ENCODE data around the gene MAP2.

The MAP2 gene

GRCh38 chr2:209556354-209556961 is 132.6 kb downstream of the MAP2 start:
- intact Hi-C loops (cut with micrococcal nuclease), result loop anchor here (2.0 to 5.0 kb wide), 2 partner anchors 129 to 222 kb away; no protein-coding TSS in a partner anchor
- H3K9me3 Mint-ChIP-seq, result no peaks in the 10 kb centered on the region
- no peak overlapping the region for H3K4me3 Mint-ChIP-seq
- H3K36me3 Mint-ChIP-seq (ENCODE audit: low read depth), result no peaks in the 10 kb centered on the region
- no peak overlapping the region for H3K27ac Mint-ChIP-seq
- H3K4me1 Mint-ChIP-seq (ENCODE audit: low read depth), result no peaks in the 10 kb centered on the region
- H3K27me3 Mint-ChIP-seq, result peaks cover 2% of the 10 kb centered on the region

DNA sequence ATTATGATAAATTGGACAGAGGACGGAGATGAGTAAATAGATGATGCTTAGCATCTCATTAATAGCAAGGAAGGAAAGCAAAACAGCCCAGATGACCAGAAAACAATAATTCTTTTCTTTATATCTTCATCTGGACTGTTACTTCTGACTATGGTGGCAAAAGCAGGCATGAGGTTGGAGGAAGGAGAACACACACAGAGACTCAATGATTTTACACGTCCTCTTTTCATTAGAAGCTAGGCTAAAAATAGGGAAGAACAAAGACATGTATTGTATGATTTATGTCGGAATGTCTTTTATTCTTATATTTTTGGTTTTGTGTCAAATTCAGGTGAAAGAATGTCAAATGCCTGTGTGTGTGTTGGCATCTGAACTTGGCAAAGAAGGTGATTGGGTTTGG is 137.1 kb downstream of the MAP2 start:
- no peaks in the 10 kb centered on the region for H3K27me3 Mint-ChIP-seq
- H3K4me3 Mint-ChIP-seq, result no peak overlapping the region
- H3K36me3 Mint-ChIP-seq (ENCODE audit: low read depth), result no peaks in the 10 kb centered on the region
- H3K27ac Mint-ChIP-seq, result no peak overlapping the region
- H3K9me3 Mint-ChIP-seq, result no peaks in the 10 kb centered on the region
- H3K4me1 Mint-ChIP-seq (ENCODE audit: low read depth), result no peaks in the 10 kb centered on the region
- intact Hi-C loops (cut with micrococcal nuclease), result no loop called here

GRCh38 chr2:209563453-209563852 is 139.6 kb downstream of the MAP2 start:
- Mint-ChIP-seq H3K27ac (no peak overlapping the region), H3K27me3 (no peaks in the 10 kb centered on the region), H3K36me3 (ENCODE audit: low read depth) (no peaks in the 10 kb centered on the region), H3K4me1 (ENCODE audit: low read depth) (no peaks in the 10 kb centered on the region), H3K4me3 (no peak overlapping the region), H3K9me3 (no peaks in the 10 kb centered on the region)
- intact Hi-C loops (cut with micrococcal nuclease), result no loop called here

DNA sequence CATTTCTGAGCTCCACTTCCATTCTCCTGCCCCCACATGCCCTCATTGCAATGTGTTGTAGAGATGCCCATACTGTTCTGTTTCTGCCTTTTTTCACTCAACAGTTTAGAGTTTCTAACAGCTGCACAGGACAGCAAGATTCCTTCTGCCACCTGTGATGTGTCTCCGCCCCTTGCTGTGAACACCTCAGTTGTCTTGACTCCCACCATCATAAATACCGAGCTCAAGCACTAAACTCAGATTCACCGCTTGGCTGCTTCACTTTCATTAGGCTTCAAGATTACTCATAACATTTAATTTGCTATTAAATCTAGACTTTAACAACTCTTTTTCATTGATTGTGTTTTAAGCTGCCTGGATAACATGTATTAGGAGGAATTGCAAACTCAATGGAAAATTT is 141.0 kb downstream of the MAP2 start:
- Mint-ChIP-seq H3K9me3 (no peaks in the 10 kb centered on the region), H3K27ac (no peak overlapping the region), H3K4me3 (no peak overlapping the region)

GRCh38 chr2:209565896-209566582 is 142.2 kb downstream of the MAP2 start:
- intact Hi-C loops (cut with micrococcal nuclease), result no loop called here
- H3K9me3 Mint-ChIP-seq, result no peaks in the 10 kb centered on the region
- no peak overlapping the region for H3K27ac Mint-ChIP-seq
- H3K36me3 Mint-ChIP-seq (ENCODE audit: low read depth), result no peaks in the 10 kb centered on the region
- H3K4me1 Mint-ChIP-seq (ENCODE audit: low read depth), result no peaks in the 10 kb centered on the region
- H3K27me3 Mint-ChIP-seq, result peaks cover 2% of the 10 kb centered on the region
- no peak overlapping the region for H3K4me3 Mint-ChIP-seq

More for the DNA sequence above, 141.0 kb downstream of the MAP2 start:
- Mint-ChIP-seq H3K36me3 (ENCODE audit: low read depth) (no peaks in the 10 kb centered on the region), H3K4me1 (ENCODE audit: low read depth) (no peaks in the 10 kb centered on the region), H3K27me3 (no peaks in the 10 kb centered on the region)
- intact Hi-C loops (cut with micrococcal nuclease), result no loop called here

GRCh38 chr2:209570194-209570593 is 146.3 kb downstream of the MAP2 start:
- Mint-ChIP-seq H3K4me1 (ENCODE audit: low read depth) (no peaks in the 10 kb centered on the region), H3K27me3 (peaks cover 2% of the 10 kb centered on the region), H3K9me3 (no peaks in the 10 kb centered on the region), H3K36me3 (ENCODE audit: low read depth) (no peaks in the 10 kb centered on the region), H3K27ac (no peak overlapping the region), H3K4me3 (no peak overlapping the region)
- intact Hi-C loops (cut with micrococcal nuclease), result loop anchor here (10.0 kb wide), 1 partner anchor 1175 kb away; no protein-coding TSS in a partner anchor

- H3K9me3 Mint-ChIP-seq, result no peaks in the 10 kb centered on the region
- H3K27me3 Mint-ChIP-seq, result peaks cover 2% of the 10 kb centered on the region
- intact Hi-C loops (cut with micrococcal nuclease), result loop anchor here (10.0 kb wide), 1 partner anchor 1180 kb away; no protein-coding TSS in a partner anchor
- peaks cover 3% of the 10 kb centered on the region for H3K4me1 Mint-ChIP-seq (ENCODE audit: low read depth)
- no peak overlapping the region for H3K4me3 Mint-ChIP-seq
- H3K27ac Mint-ChIP-seq, result no peak overlapping the region
- H3K36me3 Mint-ChIP-seq (ENCODE audit: low read depth), result no peaks in the 10 kb centered on the region
Observed at GRCh38 chr2:209574515-209574914, 150.7 kb downstream of the MAP2 start.

- H3K4me3 Mint-ChIP-seq, result no peak overlapping the region
- H3K9me3 Mint-ChIP-seq, result no peaks in the 10 kb centered on the region
- peaks cover 2% of the 10 kb centered on the region for H3K27me3 Mint-ChIP-seq
- intact Hi-C loops (cut with micrococcal nuclease), result loop anchor here (1.0 to 10.0 kb wide), 3 partner anchors 150 to 1183 kb away; no protein-coding TSS in a partner anchor
- H3K4me1 Mint-ChIP-seq (ENCODE audit: low read depth), result peaks cover 5% of the 10 kb centered on the region
- no peak overlapping the region for H3K27ac Mint-ChIP-seq
- no peaks in the 10 kb centered on the region for H3K36me3 Mint-ChIP-seq (ENCODE audit: low read depth)
Observed at GRCh38 chr2:209577376-209578357, 153.8 kb downstream of the MAP2 start.

- peaks cover 5% of the 10 kb centered on the region for H3K4me1 Mint-ChIP-seq (ENCODE audit: low read depth)
- H3K27ac Mint-ChIP-seq, result no peak overlapping the region
- intact Hi-C loops (cut with micrococcal nuclease), result loop anchor here (5.0 to 10.0 kb wide), 2 partner anchors 151 to 1184 kb away; no protein-coding TSS in a partner anchor
- no peaks in the 10 kb centered on the region for H3K9me3 Mint-ChIP-seq
- no peaks in the 10 kb centered on the region for H3K36me3 Mint-ChIP-seq (ENCODE audit: low read depth)
- H3K27me3 Mint-ChIP-seq, result peaks cover 2% of the 10 kb centered on the region
- H3K4me3 Mint-ChIP-seq, result no peak overlapping the region
Observed at GRCh38 chr2:209578394-209579001, 154.7 kb downstream of the MAP2 start.

DNA sequence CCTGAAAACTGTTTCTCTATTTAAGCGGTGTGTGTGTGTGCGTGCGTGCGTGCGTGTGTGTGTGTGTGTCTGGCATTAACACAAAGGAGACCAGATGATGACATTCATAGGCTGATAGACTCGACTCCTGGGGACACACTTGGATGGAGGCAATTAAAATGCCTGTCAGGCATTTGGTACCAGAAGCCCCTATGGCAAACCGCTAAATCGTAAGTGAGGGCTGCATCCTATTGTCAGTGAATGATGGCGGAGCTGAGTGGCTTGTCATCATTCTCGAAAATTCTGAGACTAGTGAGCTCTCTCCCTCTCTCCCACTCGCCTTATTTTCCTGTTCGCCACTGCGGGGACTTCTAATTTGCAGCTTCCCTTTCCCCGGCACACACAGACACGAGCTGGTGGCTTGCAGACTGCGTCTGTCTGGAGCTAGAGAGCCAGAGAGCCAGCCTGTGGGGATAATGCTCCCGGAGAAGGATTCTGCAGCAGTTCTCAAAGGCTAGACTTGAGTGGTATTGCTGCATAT is 155.4 kb downstream of the MAP2 start:
- Mint-ChIP-seq H3K27ac (no peak overlapping the region), H3K36me3 (ENCODE audit: low read depth) (no peaks in the 10 kb centered on the region), H3K4me1 (ENCODE audit: low read depth) (peaks cover 5% of the 10 kb centered on the region), H3K9me3 (no peaks in the 10 kb centered on the region), H3K27me3 (peaks cover 2% of the 10 kb centered on the region), H3K4me3 (peak overlapping the region; percentile 27)
- intact Hi-C loops (cut with micrococcal nuclease), result loop anchor here (5.0 to 10.0 kb wide), 2 partner anchors 152 to 1184 kb away; no protein-coding TSS in a partner anchor

- H3K27me3 Mint-ChIP-seq, result peaks cover 7% of the 10 kb centered on the region
- H3K4me3 Mint-ChIP-seq, result no peak overlapping the region
- H3K36me3 Mint-ChIP-seq (ENCODE audit: low read depth), result no peaks in the 10 kb centered on the region
- no peaks in the 10 kb centered on the region for H3K9me3 Mint-ChIP-seq
- intact Hi-C loops (cut with micrococcal nuclease), result loop anchor here (10.0 kb wide), 1 partner anchor 614 kb away; no protein-coding TSS in a partner anchor
- peaks cover 5% of the 10 kb centered on the region for H3K4me1 Mint-ChIP-seq (ENCODE audit: low read depth)
- H3K27ac Mint-ChIP-seq, result no peak overlapping the region
Observed at GRCh38 chr2:209581040-209581439, 157.2 kb downstream of the MAP2 start.

GRCh38 chr2:209582281-209582680 is 158.4 kb downstream of the MAP2 start:
- H3K9me3 Mint-ChIP-seq, result no peaks in the 10 kb centered on the region
- no peak overlapping the region for H3K4me3 Mint-ChIP-seq
- intact Hi-C loops (cut with micrococcal nuclease), result loop anchor here (10.0 kb wide), 1 partner anchor 613 kb away; no protein-coding TSS in a partner anchor
- H3K27me3 Mint-ChIP-seq, result peaks cover 7% of the 10 kb centered on the region
- no peaks in the 10 kb centered on the region for H3K36me3 Mint-ChIP-seq (ENCODE audit: low read depth)
- H3K4me1 Mint-ChIP-seq (ENCODE audit: low read depth), result peaks cover 5% of the 10 kb centered on the region
- H3K27ac Mint-ChIP-seq, result no peak overlapping the region

DNA sequence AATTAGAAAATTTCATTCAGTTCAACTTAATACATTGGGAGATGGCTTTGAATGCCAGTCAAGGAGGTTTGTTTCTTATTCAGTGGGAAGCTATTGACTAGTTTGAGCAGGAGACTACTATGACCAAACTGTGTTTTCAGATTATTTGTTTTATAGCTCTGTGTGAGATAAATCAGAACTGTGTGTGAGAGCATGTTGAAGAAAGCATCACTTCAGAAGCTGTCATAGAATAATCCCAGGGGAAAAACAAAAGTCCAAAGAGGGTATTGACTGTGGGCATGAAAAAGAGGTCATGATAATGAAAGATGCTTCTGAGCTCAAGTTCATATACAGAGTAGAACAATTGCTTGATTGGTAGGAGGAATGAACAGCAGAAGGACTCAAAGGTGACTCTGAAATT is 160.6 kb downstream of the MAP2 start:
- H3K4me3 Mint-ChIP-seq, result no peak overlapping the region
- H3K27me3 Mint-ChIP-seq, result peaks cover 7% of the 10 kb centered on the region
- intact Hi-C loops (cut with micrococcal nuclease), result loop anchor here (10.0 kb wide), 1 partner anchor 610 kb away; no protein-coding TSS in a partner anchor
- H3K27ac Mint-ChIP-seq, result no peak overlapping the region
- H3K9me3 Mint-ChIP-seq, result no peaks in the 10 kb centered on the region
- H3K4me1 Mint-ChIP-seq (ENCODE audit: low read depth), result peaks cover 2% of the 10 kb centered on the region
- H3K36me3 Mint-ChIP-seq (ENCODE audit: low read depth), result no peaks in the 10 kb centered on the region

All from dendritic cell treated with granulocyte-macrophage colony-stimulating factor and Interleukin-4, amounts not matched to agents 40 ng/mL and 50 ng/mL, for 4 days (primary cell).